HG02610 (cell line): Measurements from ENCODE around the gene CACNB4.

Experiments
- ATAC-seq: cut with Tn5 transposase; IDR thresholded peaks from one replicate; pipeline ENCODE4 v1.9.1; 2021; ENCODE audit warnings: mild to moderate bottlenecking, moderate library complexity; ENCODE audit not compliant: unreplicated experiment

Gene CACNB4

GRCh38 chr2:151872463-151872862 lies 226.4 kb downstream of the CACNB4 start:
- no peak for ATAC-seq

- no peak for ATAC-seq
Observed at GRCh38 chr2:151869291-151869690, 229.6 kb downstream of the CACNB4 start.

- ATAC-seq, result peak; percentile 99
Observed at GRCh38 chr2:151862700-151863099, 236.1 kb downstream of the CACNB4 start.

- ATAC-seq, result no peak
Observed at GRCh38 chr2:151861174-151861573, 237.7 kb downstream of the CACNB4 start.

- ATAC-seq, result no peak
Observed at GRCh38 chr2:151860613-151861146, 238.2 kb downstream of the CACNB4 start.

- no peak for ATAC-seq
Observed at GRCh38 chr2:151860210-151860609, 238.6 kb downstream of the CACNB4 start.

- ATAC-seq, result no peak
Observed at GRCh38 chr2:151857650-151858049, 241.2 kb downstream of the CACNB4 start.

- ATAC-seq, result no peak
Observed at GRCh38 chr2:151855111-151855510, 243.7 kb downstream of the CACNB4 start.

- no peak for ATAC-seq
Observed at GRCh38 chr2:151853070-151853758, 245.6 kb downstream of the CACNB4 start.

- no peak for ATAC-seq
Observed at GRCh38 chr2:151852260-151853069, 246.4 kb downstream of the CACNB4 start.

GRCh38 chr2:151851761-151852160 lies 247.1 kb downstream of the CACNB4 start:
- ATAC-seq, result no peak

- ATAC-seq, result no peak
Observed at GRCh38 chr2:151849413-151850010, 249.3 kb downstream of the CACNB4 start.

- no peak for ATAC-seq
Observed at GRCh38 chr2:151845884-151846283, 253.0 kb downstream of the CACNB4 start.

- ATAC-seq, result no peak
Observed at GRCh38 chr2:151845481-151845880, 253.4 kb downstream of the CACNB4 start.

- no peak for ATAC-seq
Observed at GRCh38 chr2:151844211-151844896, 254.5 kb downstream of the CACNB4 start.

GRCh38 chr2:151843691-151844061 lies 255.2 kb downstream of the CACNB4 start:
- no peak for ATAC-seq

GRCh38 chr2:151842830-151843690 lies 255.8 kb downstream of the CACNB4 start:
- peak; percentile 46 for ATAC-seq

- no peak for ATAC-seq
Observed at GRCh38 chr2:151841047-151841424, 257.8 kb downstream of the CACNB4 start.

GRCh38 chr2:151840216-151841046 lies 258.4 kb downstream of the CACNB4 start:
- ATAC-seq, result peak; percentile 97
